Measurements from ENCODE around the gene ZFAND3.
"Not testable (repeated sequence)": the region's sequence is repeated elsewhere in the genome, so short reads cannot be mapped to it uniquely, and the experiment has no call there.

Gene ZFAND3

GRCh38 chr6:37893734-37894133, 74.2 kb downstream of the ZFAND3 start:
- DNase-seq (ENCODE audit: low spot score) = not testable (repeated sequence)

DNA sequence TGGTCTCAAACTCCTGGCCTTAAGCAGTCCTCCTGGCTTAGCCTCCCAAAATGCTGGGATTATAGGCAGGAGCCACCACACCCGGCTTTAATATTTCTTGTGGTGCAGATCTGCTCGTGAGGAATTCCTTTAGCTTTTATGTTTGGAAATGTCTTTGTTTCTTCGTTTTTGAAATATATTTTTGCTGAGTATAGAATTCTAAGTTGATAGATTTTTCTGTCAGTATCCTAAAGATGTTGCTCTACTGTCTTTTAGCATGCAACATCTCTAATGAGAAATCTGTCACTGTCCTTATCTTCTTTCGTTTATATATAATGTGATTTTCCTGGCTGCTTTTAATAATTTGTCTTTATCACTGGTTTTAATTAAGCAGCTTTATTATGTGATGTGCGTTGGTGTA, 75.1 kb downstream of the ZFAND3 start:
- no peak for DNase-seq (ENCODE audit: low spot score)

More at GRCh38 chr6:37893734-37894133, 74.2 kb downstream of the ZFAND3 start:
- FAIRE-seq = not testable (repeated sequence)

GRCh38 chr6:37897321-37897720, 77.8 kb downstream of the ZFAND3 start:
- FAIRE-seq = peak; percentile 81

More for the DNA sequence above, 75.1 kb downstream of the ZFAND3 start:
- FAIRE-seq = no peak

DNA sequence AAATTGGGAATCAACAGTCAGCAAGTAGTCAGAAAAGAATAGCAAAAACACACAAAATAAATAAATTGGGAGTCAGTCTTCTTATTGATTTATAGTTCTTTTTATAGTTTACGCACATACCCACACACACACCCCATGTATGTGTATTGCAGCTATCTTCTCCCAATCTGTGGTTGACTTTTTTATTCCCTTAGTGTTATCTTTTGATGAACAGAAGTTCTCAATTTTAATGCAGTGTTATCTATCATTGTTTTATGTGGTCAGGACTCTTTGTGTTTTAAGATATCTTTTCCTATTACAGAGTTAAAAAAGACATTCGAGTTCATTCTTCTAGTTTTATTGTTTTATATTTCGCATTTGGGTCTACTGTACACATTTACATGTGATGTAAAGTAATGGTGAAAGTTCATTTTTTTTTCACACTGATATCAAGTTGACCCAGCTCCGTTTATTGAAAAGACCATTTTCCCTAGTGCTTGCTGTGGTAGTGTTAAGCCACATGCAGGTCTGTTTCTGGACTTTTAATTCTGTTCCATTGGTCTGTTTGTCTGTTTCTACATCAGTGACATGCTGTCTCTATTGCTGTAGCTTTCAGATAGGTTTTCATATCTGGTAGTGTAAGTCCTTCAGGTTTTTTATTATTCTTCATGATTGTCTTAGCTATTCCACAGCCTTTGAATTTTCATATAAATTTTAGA, 78.4 kb downstream of the ZFAND3 start:
- no peak for DNase-seq (ENCODE audit: low spot score)
- FAIRE-seq = no peak

More at GRCh38 chr6:37897321-37897720, 77.8 kb downstream of the ZFAND3 start:
- peak; percentile 60 for DNase-seq (ENCODE audit: low spot score)

DNA sequence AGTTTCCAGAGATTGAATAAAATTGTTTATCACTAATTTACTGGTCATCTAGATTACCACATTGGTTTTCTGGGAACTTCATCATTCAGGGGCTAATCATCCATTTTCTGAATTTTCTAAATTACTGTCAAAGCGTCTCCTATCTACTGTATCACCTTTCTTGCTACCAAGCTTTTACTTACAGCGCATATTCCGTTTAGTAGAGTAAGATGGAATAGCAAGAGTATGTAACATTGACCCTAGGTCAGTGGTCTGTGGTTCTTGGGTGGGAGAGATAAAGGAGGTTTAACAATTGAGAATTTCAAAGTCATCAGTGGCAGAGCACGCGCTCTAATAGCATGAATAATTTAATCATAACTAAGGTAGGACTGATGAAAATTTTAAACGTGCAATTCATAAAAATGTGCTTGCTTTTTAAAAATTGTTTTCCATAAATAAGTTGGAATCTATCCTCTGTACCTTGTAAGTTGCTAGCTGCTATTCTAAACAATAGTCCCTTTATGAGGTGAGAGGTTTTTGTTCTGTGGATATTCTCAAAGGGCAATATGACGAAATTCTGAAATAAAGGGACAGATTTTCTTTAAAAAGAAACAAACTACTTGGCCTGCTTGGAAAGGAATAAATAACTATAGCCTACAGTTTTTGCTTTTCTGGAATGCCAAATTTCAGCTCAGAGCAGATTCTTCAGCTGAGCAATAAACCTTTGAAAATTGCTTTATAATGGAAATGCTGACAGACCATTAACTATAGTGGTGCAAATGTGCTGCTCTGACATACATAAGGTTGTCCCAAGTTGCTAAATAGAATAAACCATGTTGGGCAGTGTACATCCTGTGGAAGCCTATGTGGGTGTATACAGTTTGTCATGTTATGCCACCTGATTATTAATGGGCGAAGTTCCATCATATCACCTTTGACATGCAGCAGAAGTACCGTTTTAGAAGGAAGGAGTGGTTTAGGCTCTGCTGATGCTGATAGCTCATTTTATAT, 84.1 kb downstream of the ZFAND3 start:
- FAIRE-seq (no peak), DNase-seq (ENCODE audit: low spot score) (no peak)

- DNase-seq (ENCODE audit: low spot score) (no peak), FAIRE-seq (no peak)
Observed at GRCh38 chr6:37904590-37904989, 85.1 kb downstream of the ZFAND3 start.

- no peak for FAIRE-seq
- DNase-seq (ENCODE audit: low spot score) = no peak
Observed at GRCh38 chr6:37906121-37906520, 86.6 kb downstream of the ZFAND3 start.

- no peak for DNase-seq (ENCODE audit: low spot score)
- FAIRE-seq = no peak
Observed at GRCh38 chr6:37910998-37911397, 91.5 kb downstream of the ZFAND3 start.

DNA sequence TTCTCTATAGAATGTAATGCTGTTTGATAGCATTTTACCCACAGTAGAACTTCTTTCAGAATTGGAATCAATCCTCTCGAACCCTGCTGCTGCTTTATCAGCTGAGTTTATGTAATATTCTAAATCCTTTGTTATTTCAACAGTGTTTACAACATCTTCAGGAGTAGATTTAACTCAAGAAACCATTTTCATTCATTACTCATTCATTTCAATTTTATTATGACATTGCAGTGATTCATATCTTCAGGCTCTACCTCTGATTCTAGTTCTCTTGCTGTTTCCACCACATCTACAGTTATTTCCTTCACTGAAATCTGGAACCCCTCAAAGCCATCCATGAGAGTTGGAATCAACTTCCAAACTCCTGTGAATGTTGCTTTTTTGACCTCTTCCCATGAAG, 93.7 kb downstream of the ZFAND3 start:
- DNase-seq (ENCODE audit: low spot score) = no peak
- FAIRE-seq = no peak

DNA sequence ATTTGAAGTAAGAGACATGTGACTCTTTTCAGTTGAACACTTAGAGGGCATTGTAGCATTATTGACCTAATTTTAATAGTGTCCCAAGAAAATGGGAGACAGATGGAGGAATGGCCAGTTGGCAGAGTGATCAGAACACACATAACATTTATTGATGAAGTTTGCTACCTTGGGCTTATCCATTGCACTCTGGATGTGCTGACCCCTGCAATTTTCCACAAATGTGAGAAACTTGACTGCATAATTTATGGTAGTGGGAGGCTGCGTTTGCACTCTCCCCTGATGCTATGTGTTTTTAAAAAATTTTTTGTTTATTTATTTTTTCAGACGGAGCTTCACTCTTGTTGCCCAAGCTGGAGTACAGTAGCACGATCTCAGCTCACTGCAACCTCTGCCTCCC, 95.9 kb downstream of the ZFAND3 start:
- no peak for FAIRE-seq
- DNase-seq (ENCODE audit: low spot score) = no peak

- FAIRE-seq = no peak
- no peak for DNase-seq (ENCODE audit: low spot score)
Observed at GRCh38 chr6:37916149-37916548, 96.6 kb downstream of the ZFAND3 start.

- FAIRE-seq (no peak), DNase-seq (ENCODE audit: low spot score) (no peak)
Observed at GRCh38 chr6:37916675-37917074, 97.1 kb downstream of the ZFAND3 start.

GRCh38 chr6:37917566-37917965, 98.0 kb downstream of the ZFAND3 start:
- no peak for DNase-seq (ENCODE audit: low spot score)
- no peak for FAIRE-seq

GRCh38 chr6:37919417-37920157, 100.1 kb downstream of the ZFAND3 start:
- FAIRE-seq (no peak), DNase-seq (ENCODE audit: low spot score) (no peak)

DNA sequence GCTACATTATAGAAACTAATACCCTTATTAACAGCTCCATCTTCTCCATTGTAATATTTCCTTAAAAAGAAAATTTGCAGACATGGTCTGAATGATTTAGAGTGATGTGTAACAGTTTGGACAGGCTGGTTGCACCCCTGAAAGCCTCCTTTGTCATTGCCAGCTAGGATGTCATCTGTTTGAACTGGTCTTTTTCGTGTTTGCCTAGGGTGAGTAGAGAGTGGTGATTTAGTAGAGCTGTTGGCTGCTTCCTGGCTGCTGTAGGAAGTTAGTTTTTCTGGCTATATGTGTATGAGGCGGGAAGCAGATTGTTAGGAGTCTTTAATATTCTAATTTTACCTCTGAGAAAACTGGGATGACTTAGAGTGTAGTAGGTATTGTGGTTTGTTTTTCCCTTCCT, 101.1 kb downstream of the ZFAND3 start:
- FAIRE-seq (no peak), DNase-seq (ENCODE audit: low spot score) (no peak)

- FAIRE-seq (no peak), DNase-seq (ENCODE audit: low spot score) (no peak)
Observed at GRCh38 chr6:37922563-37922962, 103.0 kb downstream of the ZFAND3 start.

GRCh38 chr6:37923514-37923913, 104.0 kb downstream of the ZFAND3 start:
- DNase-seq (ENCODE audit: low spot score) = no peak
- FAIRE-seq = no peak

- FAIRE-seq = no peak
- no peak for DNase-seq (ENCODE audit: low spot score)
Observed at GRCh38 chr6:37926661-37927060, 107.1 kb downstream of the ZFAND3 start.

GRCh38 chr6:37928217-37928616, 108.7 kb downstream of the ZFAND3 start:
- no peak for DNase-seq (ENCODE audit: low spot score)
- no peak for FAIRE-seq

- FAIRE-seq = no peak
- DNase-seq (ENCODE audit: low spot score) = no peak
Observed at GRCh38 chr6:37930288-37930971, 110.9 kb downstream of the ZFAND3 start.

DNA sequence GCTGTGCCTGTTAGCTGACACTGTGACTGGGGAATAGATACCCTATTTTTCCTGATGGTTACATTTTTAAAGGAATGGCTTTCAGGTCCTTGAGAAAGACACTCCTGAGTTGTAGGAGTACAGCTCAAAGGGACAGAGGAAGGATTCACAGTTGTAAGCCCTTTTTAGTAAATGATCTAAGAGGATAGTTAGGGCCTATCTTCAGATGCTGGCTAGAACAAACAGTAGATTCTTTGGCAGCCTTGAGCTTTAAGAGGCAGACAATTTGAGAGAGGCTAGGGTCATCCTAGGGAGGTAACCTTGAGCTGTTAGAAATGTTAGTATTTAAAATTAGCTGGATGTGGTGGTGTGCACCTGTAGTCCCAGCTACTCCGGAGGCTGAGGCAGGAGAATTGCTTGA, 111.5 kb downstream of the ZFAND3 start:
- FAIRE-seq (no peak), DNase-seq (ENCODE audit: low spot score) (no peak)

All from urothelium cell line (cell line).